HG03103 (cell line): ENCODE measurements around the gene CTRL.
"Not testable (repeated sequence)": the region's sequence is repeated elsewhere in the genome, so short reads cannot be mapped to it uniquely, and the experiment has no call there.

Experiments
- ATAC-seq: cut with Tn5 transposase; IDR thresholded peaks from one replicate; pipeline ENCODE4 v1.9.1; 2021; ENCODE audit warnings: low read depth; ENCODE audit not compliant: unreplicated experiment

Gene CTRL

GRCh38 chr16:67927131-67927941 is 4.3 kb downstream of the CTRL start:
- no peak for ATAC-seq

- ATAC-seq: no peak
Measured at GRCh38 chr16:67926181-67926750, 5.4 kb downstream of the CTRL start.

GRCh38 chr16:67924140-67924906 is 7.3 kb downstream of the CTRL start:
- no peak for ATAC-seq

GRCh38 chr16:67923414-67924116 is 8.1 kb downstream of the CTRL start:
- no peak for ATAC-seq

GRCh38 chr16:67922740-67923139 is 8.9 kb downstream of the CTRL start:
- no peak for ATAC-seq

- ATAC-seq: no peak
Measured at GRCh38 chr16:67922221-67922620, 9.4 kb downstream of the CTRL start.

- no peak for ATAC-seq
Measured at GRCh38 chr16:67919622-67920221, 11.9 kb downstream of the CTRL start.

GRCh38 chr16:67917852-67918236 is 13.8 kb downstream of the CTRL start:
- no peak for ATAC-seq

- no peak for ATAC-seq
Measured at GRCh38 chr16:67917140-67917851, 14.4 kb downstream of the CTRL start.

GRCh38 chr16:67915831-67916723 is 15.6 kb downstream of the CTRL start:
- ATAC-seq: no peak

GRCh38 chr16:67915496-67915769 is 16.2 kb downstream of the CTRL start:
- not testable (repeated sequence) for ATAC-seq

GRCh38 chr16:67914758-67915495 is 16.7 kb downstream of the CTRL start:
- no peak for ATAC-seq

- no peak for ATAC-seq
Measured at GRCh38 chr16:67910158-67910557, 21.5 kb downstream of the CTRL start.

GRCh38 chr16:67909056-67909742 is 22.5 kb downstream of the CTRL start:
- no peak for ATAC-seq

GRCh38 chr16:67907397-67908180 is 24.1 kb downstream of the CTRL start:
- ATAC-seq: no peak

GRCh38 chr16:67902831-67903230 is 28.8 kb downstream of the CTRL start:
- ATAC-seq: no peak

- no peak for ATAC-seq
Measured at GRCh38 chr16:67901734-67902133, 29.9 kb downstream of the CTRL start.
